ENCODE results near the gene STK32B. TPM values are rescaled to one million over a fixed set of nuclear protein-coding genes. Genes with fewer than 3 reads are reported as not detected.

The STK32B gene
- total and polyA plus RNA-seq, 9 of the 15 experiments (the other 6 are each of a cell fraction or from before 2014, with no cell fraction given) = 0.03 to 0.20 (median 0.07) TPM; not detected in 2

GRCh38 chr4:5036239-5036638, 15.0 kb upstream of the STK32B start (continued):
- TF ChIP-seq HDAC1 (IDR thresholded peaks at IDR 0.05) (peak in 1 of 2 experiments; percentile 24; a peak in 1 of 4 replicates), NFXL1 (CRISPR knock-in tag; IDR thresholded peaks at IDR 0.05) (no peak), ZFP30 (CRISPR knock-in tag; IDR thresholded peaks at IDR 0.05; ENCODE audit: borderline replicate concordance) (no peak), LCOR (CRISPR knock-in tag; IDR thresholded peaks at IDR 0.05) (no peak), ZSCAN29 (IDR thresholded peaks at IDR 0.05) (no peak), MCM7 (IDR thresholded peaks at IDR 0.05) (no peak), C11orf30 (IDR thresholded peaks at IDR 0.05; ENCODE audit: low read depth) (peak; percentile 100), CREBBP (IDR thresholded peaks at IDR 0.05; ENCODE audit: low read depth, low read length) (no peak), FOXA1 (IDR thresholded peaks at IDR 0.05; ENCODE audit: borderline replicate concordance) (no peak), KDM1A (IDR thresholded peaks at IDR 0.05) (peak; percentile 80 to 82), NCOA6 (IDR thresholded peaks at IDR 0.05) (no peak), RBM22 (IDR thresholded peaks at IDR 0.05; ENCODE audit: low read depth, low read length, poor library complexity, severe bottlenecking) (no peak), ZEB2 (IDR thresholded peaks at IDR 0.05) (peak; percentile 67; the same call in 1 of the 2 replicates), ZNF280A (IDR thresholded peaks at IDR 0.05; ENCODE audit: low read depth, partially characterized antibody) (no peak), HDAC2 (IDR thresholded peaks at IDR 0.05) (peak; percentile 69; the same call in 1 of the 2 replicates), RBM25 (IDR thresholded peaks at IDR 0.05; ENCODE audit: low read depth, low read length, severe bottlenecking) (no peak), KAT2B (IDR thresholded peaks at IDR 0.05; ENCODE audit: low read depth, low read length) (no peak), ZNF766 (CRISPR knock-in tag; conservative IDR thresholded peaks at IDR 0.05) (peak; percentile 82), ZNF655 (CRISPR knock-in tag; IDR thresholded peaks at IDR 0.05) (no peak), SMARCE1 (IDR thresholded peaks at IDR 0.05) (peak; percentile 88), STAT6 (CRISPR knock-in tag; IDR thresholded peaks at IDR 0.05) (no peak), SAP30 (IDR thresholded peaks at IDR 0.05; ENCODE audit: borderline replicate concordance, insufficient read depth, low read depth, low read length, poor library complexity, severe bottlenecking) (no peak), EP400 (IDR thresholded peaks at IDR 0.05) (no peak), HSF4 (CRISPR knock-in tag; IDR thresholded peaks at IDR 0.05; ENCODE audit: borderline replicate concordance) (no peak), ZNF354B (CRISPR knock-in tag; IDR thresholded peaks at IDR 0.05) (no peak), DACH1 (IDR thresholded peaks at IDR 0.05; ENCODE audit: partially characterized antibody) (no peak), ZNF143 (CRISPR knock-in tag; IDR thresholded peaks at IDR 0.05) (no peak), TCF7 (IDR thresholded peaks at IDR 0.05; ENCODE audit: borderline replicate concordance) (no peak)
